Endothelial cell of umbilical vein (primary cell): ENCODE measurements around the gene HIPK1. TPM values are rescaled to one million over a fixed set of nuclear protein-coding genes. Genes with fewer than 3 reads are reported as not detected.

ENCODE experiments used
- BruUV-seq: library from RNA; stranded (reverse); fragments of 400-500 nt; replicated peaks from 2 replicates; lab custom pipeline; 2021; lab: Mats Ljungman, UMichigan
- CTCF ChIA-PET: fragments of 300-600, 350-600 bp; sonication (Branson Sonifier 250); formaldehyde crosslinking; loops from one replicate; lab custom pipeline; 2021; ENCODE audit warnings: antibody characterized with exemption, inconsistent platforms; lab: Charles Lee
- POLR2A ChIA-PET: fragments of 300-600, 350-600 bp; sonication (Branson Sonifier 250); formaldehyde crosslinking; loops from one replicate; lab custom pipeline; 2021; ENCODE audit warnings: antibody characterized with exemption, inconsistent platforms; lab: Charles Lee
- DNase-seq: peaks from one replicate; pipeline ENCODE4 v3.0.0-alpha.2; 2011; ENCODE audit warnings: low read depth, low spot score
- FAIRE-seq: peaks from 2 replicates; lab custom pipeline; 2011; peaks lifted over from hg19 to GRCh38; lab: Jason Lieb, UNC
- H2AFZ ChIP-seq: 2 replicates; pipeline ENCODE4 v1.6.0; 2012; ENCODE audit warnings: low read depth, low read length, control low read depth, inconsistent platforms
- H3K27ac ChIP-seq: 2 replicates; pipeline ENCODE4 v1.5.1; 2011; ENCODE audit warnings: low read depth, mild to moderate bottlenecking, control low read depth, low read length, moderate library complexity; ENCODE audit not compliant: insufficient read depth
- H3K27me3 ChIP-seq, 2 experiments: 2 replicates each; pipeline versions ENCODE4 v1.6.0 to v1.6.1; 2011; ENCODE audit warnings: low read length in 2 of 2, mixed read lengths in 1 of 2; ENCODE audit not compliant: control insufficient read depth in 2 of 2, insufficient read depth in 2 of 2
- H3K36me3 ChIP-seq, 2 experiments: 2 replicates in 1 of 2; 3 replicates in 1 of 2; pipeline ENCODE4 v1.5.1; 2011; ENCODE audit warnings: low read length in 2 of 2, mild to moderate bottlenecking in 1 of 2, moderate library complexity in 1 of 2; ENCODE audit not compliant: control insufficient read depth in 2 of 2, insufficient read depth in 2 of 2; ENCODE audit errors: extremely low read depth in 1 of 2
- H3K4me1 ChIP-seq: 3 replicates; pipeline ENCODE4 v1.5.1; 2011; ENCODE audit warnings: mild to moderate bottlenecking, low read length; ENCODE audit not compliant: control insufficient read depth, insufficient read depth; ENCODE audit errors: extremely low read depth
- H3K4me2 ChIP-seq: 2 replicates; pipeline ENCODE4 v1.6.1; 2011; ENCODE audit warnings: low read length, control low read depth, mixed read lengths; ENCODE audit not compliant: insufficient read depth
- H3K4me3 ChIP-seq, 3 experiments: fragments of 200-600 bp in 1 of 3; sonication (generic), shearing (Covaris generic) in 1 of 3; replicated peaks in 1 of 3; 2 replicates each; pipeline ENCODE4 v1.5.1; 2011 to 2016; ENCODE audit warnings: control low read depth in 3 of 3, low read length in 3 of 3, mild to moderate bottlenecking in 2 of 3, inconsistent platforms in 1 of 3, low read depth in 1 of 3, moderate library complexity in 1 of 3; ENCODE audit not compliant: insufficient read depth in 1 of 3
- H3K79me2 ChIP-seq: 2 replicates; pipeline ENCODE4 v1.6.0; 2012; ENCODE audit warnings: low read length, inconsistent platforms; ENCODE audit not compliant: control insufficient read depth, insufficient read depth
- H3K9ac ChIP-seq: replicated peaks from 2 replicates; pipeline ENCODE3; 2011; ENCODE audit warnings: low read length, control low read depth; ENCODE audit not compliant: insufficient read depth; ENCODE audit errors: extremely low read depth
- H3K9me1 ChIP-seq: replicated peaks from 3 replicates; pipeline ENCODE4 v1.6.0; 2011; ENCODE audit warnings: mild to moderate bottlenecking, low read length; ENCODE audit not compliant: control insufficient read depth, insufficient read depth; ENCODE audit errors: extremely low read depth
- H3K9me3 ChIP-seq: replicated peaks from 2 replicates; pipeline ENCODE4 v1.5.1; 2012; ENCODE audit warnings: low read length, inconsistent platforms; ENCODE audit not compliant: control insufficient read depth, insufficient read depth
- H4K20me1 ChIP-seq: replicated peaks from 2 replicates; pipeline ENCODE3; 2011; ENCODE audit warnings: mild to moderate bottlenecking, low read length; ENCODE audit not compliant: control insufficient read depth, insufficient read depth; ENCODE audit errors: extremely low read depth
- CTCF ChIP-seq, 2 donors: IDR thresholded peaks; 1 replicate in 1 of 2; 2 replicates in 1 of 2; pipeline ENCODE4 v1.5.1; 2011; ENCODE audit warnings: low read length in 2 of 2, mild to moderate bottlenecking in 2 of 2, moderate library complexity in 2 of 2, control low read depth in 1 of 2, inconsistent platforms in 1 of 2, low read depth in 1 of 2; ENCODE audit not compliant: insufficient read depth in 1 of 2; ENCODE audit errors: extremely low read depth in 1 of 2
- EZH2 ChIP-seq: IDR thresholded peaks from 2 replicates; pipeline ENCODE4 v1.6.1; 2012; ENCODE audit warnings: borderline replicate concordance, low read depth, mild to moderate bottlenecking, moderate library complexity, low read length, inconsistent platforms; ENCODE audit not compliant: severe bottlenecking
- FOS ChIP-seq: IDR thresholded peaks from 2 replicates; pipeline ENCODE4 v1.6.1; 2011; ENCODE audit warnings: mild to moderate bottlenecking, low read length, moderate library complexity, borderline replicate concordance; ENCODE audit not compliant: insufficient read depth
- GATA2 ChIP-seq: IDR thresholded peaks from 2 replicates; pipeline ENCODE4 v1.7.0; 2011; ENCODE audit warnings: low read depth, mild to moderate bottlenecking, moderate library complexity, mixed read lengths, low read length; ENCODE audit not compliant: insufficient read length, insufficient read depth
- JUN ChIP-seq: IDR thresholded peaks from 2 replicates; pipeline ENCODE4 v1.6.1; 2011; ENCODE audit warnings: borderline replicate concordance, low read depth; ENCODE audit not compliant: insufficient read length, insufficient read depth
- MYC ChIP-seq: IDR thresholded peaks from one replicate; pipeline ENCODE4 v1.6.1; 2011; ENCODE audit warnings: mild to moderate bottlenecking, low read depth, low read length
- POLR2A ChIP-seq: IDR thresholded peaks from 2 replicates; pipeline ENCODE4 v1.6.1; 2012; ENCODE audit warnings: low read depth, mild to moderate bottlenecking, control low read depth, low read length
- POLR2AphosphoS5 ChIP-seq: IDR thresholded peaks from 2 replicates; pipeline ENCODE4 v1.6.1; 2012; ENCODE audit warnings: low read depth, mild to moderate bottlenecking, control low read depth, low read length, moderate library complexity; ENCODE audit not compliant: insufficient read depth
- dilution Hi-C: fragments of 300-500 bp; cut with MboI; formaldehyde crosslinking; loops from one replicate; pipeline ENCODE4 v1.15.0; 2019; ENCODE audit warnings: low sequenced_read_pairs; ENCODE audit not compliant: extremely low pct_ligation_motif_present
- intact Hi-C: fragments of 100-400 bp; cut with micrococcal nuclease; formaldehyde crosslinking; loops from one replicate; pipeline ENCODE4 v1.10.0; 2022
- polyA plus RNA-seq, 4 experiments: library from polyadenylated mRNA; depleted of rRNA in 3 of 4; stranded (reverse) in 3 of 4; unstranded in 1 of 4; fragments of >200 nt; gene quantifications; 2 replicates each; pipeline versions ENCODE4 v1.2.1 to v1.2.3, GENCODE V29; 2011 to 2012; ENCODE audit warnings: missing spikeins in 1 of 4
- total RNA-seq: library from RNA; stranded (reverse); gene quantifications from 2 replicates; pipeline ENCODE4 v1.2.3, GENCODE V29; 2021
- TF ChIP-seq, protein P1 (sequence below): IDR thresholded peaks from 2 replicates; pipeline ENCODE4 v1.6.1; 2011; ENCODE audit not compliant: insufficient read depth, insufficient read length

Gene HIPK1
- total and polyA plus RNA-seq, 2 donors (not counting 3 experiments of a cell fraction or from before 2014, with no cell fraction given) = 39.3 to 56.1 TPM

GRCh38 chr1:114023377-114023776 is 94.3 kb downstream of the HIPK1 start:
- H3K9me1 ChIP-seq = no peaks in the 10 kb centered on the region
- no peak for TF ChIP-seq POLR2AphosphoS5
- no peak for TF ChIP-seq JUN
- TF ChIP-seq POLR2A = no peak
- TF ChIP-seq, protein P1, sequence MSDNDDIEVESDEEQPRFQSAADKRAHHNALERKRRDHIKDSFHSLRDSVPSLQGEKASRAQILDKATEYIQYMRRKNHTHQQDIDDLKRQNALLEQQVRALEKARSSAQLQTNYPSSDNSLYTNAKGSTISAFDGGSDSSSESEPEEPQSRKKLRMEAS = no peak
- no peak for TF ChIP-seq EZH2
- TF ChIP-seq CTCF (IDR thresholded peaks at IDR 0.05; ENCODE audit: extremely low read depth in 1 of 2, insufficient read depth in 1 of 2, low read depth in 1 of 2, low read length in 2 of 2) = no peak
- no peak for TF ChIP-seq MYC
- TF ChIP-seq FOS = no peak
- TF ChIP-seq GATA2 = no peak
- H4K20me1 ChIP-seq = no peaks in the 10 kb centered on the region
- peaks cover 0 to 2% of the 10 kb centered on the region in 2 experiments for H3K27me3 ChIP-seq
- no peak overlapping the region for H2AFZ ChIP-seq
- CTCF ChIA-PET = interaction anchor here (2.0 kb wide), 1 partner anchor 260 kb away, joined by 6 read pairs; no protein-coding TSS in a partner anchor
- H3K4me3 ChIP-seq = no peak overlapping the region
- H3K36me3 ChIP-seq = no peaks in the 10 kb centered on the region
- intact Hi-C loops (no loop called here), dilution Hi-C loops (no loop called here)
- DNase-seq (no peak), FAIRE-seq (no peak)
- H3K4me1 ChIP-seq = no peaks in the 10 kb centered on the region
- POLR2A ChIA-PET = no interaction called here
- H3K9me3 ChIP-seq = no peaks in the 10 kb centered on the region
- no peak overlapping the region for H3K27ac ChIP-seq
- no peak overlapping the region for H3K9ac ChIP-seq
- H3K79me2 ChIP-seq = no peaks in the 10 kb centered on the region
- no peak overlapping the region for H3K4me2 ChIP-seq
- BruUV-seq = no TSS peak
